HG03442 (cell line): Measurements from ENCODE around the gene HSPB9.
"Not testable (repeated sequence)": the region's sequence is repeated elsewhere in the genome, so short reads cannot be mapped to it uniquely, and the experiment has no call there.

ENCODE experiments used
- ATAC-seq: cut with Tn5 transposase; IDR thresholded peaks from one replicate; pipeline ENCODE4 v1.9.1; 2021; ENCODE audit warnings: mild to moderate bottlenecking, moderate library complexity; ENCODE audit not compliant: unreplicated experiment

Gene HSPB9

DNA sequence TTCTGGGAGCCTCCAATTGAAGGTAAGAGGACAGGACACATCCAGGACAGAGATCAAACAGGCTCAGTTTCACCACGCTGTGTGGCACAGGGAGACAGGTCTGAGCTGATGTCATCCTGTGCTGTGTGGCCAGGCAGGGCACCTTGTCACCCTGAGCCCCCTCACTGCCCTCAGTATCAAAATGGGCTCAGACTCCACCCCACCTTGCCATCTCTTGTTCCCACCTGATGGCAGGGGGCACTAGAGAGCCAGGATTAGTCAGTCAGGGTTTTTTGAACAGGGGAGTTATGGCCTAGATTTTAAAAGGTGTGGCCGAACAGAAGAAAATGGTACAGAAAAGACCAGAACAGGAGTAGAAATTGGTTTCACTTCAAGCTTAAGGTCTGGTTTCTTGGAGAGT, 4.1 kb upstream of the HSPB9 start:
- ATAC-seq: no peak

GRCh38 chr17:42119301-42119700, 3.3 kb upstream of the HSPB9 start:
- no peak for ATAC-seq

DNA sequence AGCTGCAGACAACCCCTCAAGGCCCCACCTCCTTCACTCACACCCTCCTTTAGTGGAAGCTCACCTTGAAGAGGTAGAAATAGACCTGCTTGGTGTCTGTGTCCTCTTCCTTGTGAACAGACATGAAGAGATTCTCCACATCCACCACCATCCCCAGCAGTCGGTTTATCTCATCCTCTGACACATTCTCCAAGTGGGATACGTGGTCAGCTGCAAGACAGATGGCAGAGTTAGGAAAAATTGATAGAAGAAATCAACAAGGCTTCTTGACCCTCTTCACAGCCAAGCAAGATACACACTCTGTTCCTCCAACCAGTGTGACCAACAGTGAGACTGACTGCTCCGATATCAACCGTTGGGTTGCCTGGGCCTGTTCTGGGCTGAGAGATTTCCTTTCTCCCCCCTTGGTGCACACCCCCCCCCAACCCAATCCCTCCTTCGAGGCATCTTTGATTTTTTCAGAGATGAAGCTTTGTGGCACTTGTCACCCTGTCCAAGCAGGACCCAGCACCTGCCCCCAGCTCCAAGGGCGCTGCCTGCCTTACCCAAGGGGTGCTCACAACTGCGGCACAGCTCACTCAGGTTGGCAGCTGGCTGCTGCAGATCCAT, 2.3 kb upstream of the HSPB9 start:
- no peak for ATAC-seq

- no peak for ATAC-seq
Observed at GRCh38 chr17:42120770-42121769, 1.5 kb upstream of the HSPB9 start, which contains the start of gene KAT2A. Gene KAT2A (minus strand): TSS chr17:42121367. CDS start chr17:42121304, 63 bp downstream.

GRCh38 chr17:42124256-42124655, 1.7 kb downstream of the HSPB9 start:
- ATAC-seq: no peak

GRCh38 chr17:42125565-42125964, 3.0 kb downstream of the HSPB9 start:
- no peak for ATAC-seq

DNA sequence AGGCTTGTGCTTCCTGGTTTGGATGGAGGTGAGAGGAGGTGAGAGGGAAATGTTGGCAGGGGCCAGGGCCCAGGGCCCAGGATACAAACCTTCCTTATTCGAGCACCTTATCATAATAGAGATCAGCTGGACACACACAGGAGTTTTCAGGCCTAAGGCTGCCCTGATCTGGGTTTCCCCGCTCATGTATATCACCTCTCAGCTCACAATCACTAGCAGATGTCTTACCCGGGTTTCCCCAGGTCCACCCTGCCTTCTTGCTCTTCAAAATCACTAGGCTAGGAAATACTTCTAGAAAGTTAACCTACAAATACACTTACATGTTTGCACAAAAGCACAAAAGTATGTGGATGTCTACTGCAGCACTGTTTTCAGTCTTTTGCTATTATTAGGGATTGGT, 4.2 kb downstream of the HSPB9 start:
- no peak for ATAC-seq

DNA sequence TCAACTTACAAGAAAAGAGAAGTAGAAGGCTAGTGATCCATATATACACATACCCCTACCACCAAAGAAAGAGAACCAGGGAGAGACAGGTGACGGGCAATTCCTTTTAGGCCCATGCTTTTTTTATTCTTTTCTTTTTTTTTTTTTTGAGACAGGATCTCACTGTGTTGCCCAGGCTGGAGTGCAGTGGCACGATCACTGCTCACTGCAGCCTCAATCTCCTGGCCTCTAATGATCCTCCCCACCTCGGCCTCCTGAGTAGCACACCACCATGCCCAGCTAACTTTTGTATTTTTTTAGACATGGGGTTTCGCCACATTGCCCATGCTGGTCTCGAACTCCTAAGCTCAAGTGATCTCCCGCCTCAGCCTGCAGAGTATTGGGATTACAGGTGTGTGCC, 4.8 kb downstream of the HSPB9 start:
- ATAC-seq: no peak

DNA sequence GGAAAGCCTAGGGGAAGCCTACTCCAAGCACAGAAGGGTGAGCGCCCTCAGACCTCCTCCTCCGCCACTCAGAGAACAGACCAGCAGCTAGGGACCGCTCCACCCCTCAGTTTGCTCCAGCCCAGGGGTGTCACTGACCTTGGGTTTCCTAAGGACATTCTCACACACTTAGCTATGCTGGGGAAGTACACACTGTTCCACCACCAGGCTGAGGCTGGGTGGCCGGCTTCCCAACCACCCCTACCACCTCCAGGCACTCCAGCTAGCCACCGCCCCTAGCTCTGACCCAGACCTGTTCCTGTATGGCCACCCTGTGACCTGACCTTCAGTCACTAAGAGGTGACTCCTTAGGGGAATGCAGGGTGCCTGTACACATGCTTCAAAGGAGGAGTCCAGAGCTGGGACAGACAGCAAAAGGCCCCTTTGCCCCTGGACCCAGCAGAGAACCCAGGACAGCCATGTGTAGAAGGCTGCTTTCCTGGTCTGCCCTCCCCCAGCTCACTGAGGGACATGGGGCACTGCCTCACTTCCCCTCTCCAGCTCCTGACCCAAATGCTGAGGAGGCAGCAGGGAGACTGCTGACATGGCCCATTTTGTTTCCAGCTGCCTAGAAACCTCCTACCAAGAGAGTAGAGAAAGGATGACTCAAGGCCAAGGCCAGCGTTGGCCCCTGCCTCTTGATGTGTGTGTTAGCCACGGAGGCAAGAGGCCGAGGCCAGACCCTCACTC, 6.7 kb downstream of the HSPB9 start:
- ATAC-seq: no peak

DNA sequence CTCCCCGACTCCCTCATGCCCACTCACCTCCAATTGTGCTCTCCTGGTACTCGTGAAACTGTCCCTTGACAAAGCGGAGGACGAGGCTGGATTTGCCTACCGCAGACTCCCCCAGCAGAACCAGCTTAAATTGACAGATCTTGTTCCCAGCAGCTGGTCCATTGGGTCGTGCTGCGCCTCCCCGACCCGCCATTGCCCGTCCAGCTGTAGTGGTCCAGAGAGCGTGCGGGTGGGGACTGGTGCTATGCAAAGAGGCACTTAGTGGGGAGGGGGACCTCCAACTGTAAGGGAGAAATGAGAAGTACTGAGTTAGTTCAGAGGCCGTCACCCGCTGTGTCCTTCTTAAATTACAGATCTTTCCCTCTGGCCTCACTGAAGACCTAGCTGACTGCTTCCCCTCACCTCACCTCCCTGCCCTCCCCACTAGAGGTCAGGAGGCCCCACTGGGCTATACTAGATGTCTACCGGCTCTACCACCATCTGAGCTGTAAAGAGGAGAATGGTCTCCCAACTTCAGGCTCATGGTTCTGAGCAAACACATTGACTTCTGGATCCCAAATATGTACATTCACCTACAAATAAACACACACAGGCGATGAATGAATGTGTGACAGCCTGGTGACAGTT, 7.8 kb downstream of the HSPB9 start:
- ATAC-seq: no peak

DNA sequence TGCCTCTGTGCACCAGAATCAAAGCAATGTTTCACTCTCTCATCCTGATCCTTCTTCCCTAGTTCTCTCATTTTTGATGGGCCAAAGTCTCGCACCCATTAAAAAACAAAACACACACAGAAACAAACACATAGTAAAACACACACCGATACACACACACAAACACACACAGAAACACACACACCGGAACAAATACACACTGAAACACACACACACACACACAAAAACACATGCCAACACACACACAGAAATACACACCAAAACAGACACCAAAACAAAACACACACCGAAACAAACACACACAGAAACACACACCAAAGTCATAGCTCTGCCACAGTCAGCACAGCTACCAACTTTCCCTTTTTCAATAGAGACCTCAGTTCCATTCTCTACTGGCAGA, 8.6 kb downstream of the HSPB9 start:
- no peak for ATAC-seq

DNA sequence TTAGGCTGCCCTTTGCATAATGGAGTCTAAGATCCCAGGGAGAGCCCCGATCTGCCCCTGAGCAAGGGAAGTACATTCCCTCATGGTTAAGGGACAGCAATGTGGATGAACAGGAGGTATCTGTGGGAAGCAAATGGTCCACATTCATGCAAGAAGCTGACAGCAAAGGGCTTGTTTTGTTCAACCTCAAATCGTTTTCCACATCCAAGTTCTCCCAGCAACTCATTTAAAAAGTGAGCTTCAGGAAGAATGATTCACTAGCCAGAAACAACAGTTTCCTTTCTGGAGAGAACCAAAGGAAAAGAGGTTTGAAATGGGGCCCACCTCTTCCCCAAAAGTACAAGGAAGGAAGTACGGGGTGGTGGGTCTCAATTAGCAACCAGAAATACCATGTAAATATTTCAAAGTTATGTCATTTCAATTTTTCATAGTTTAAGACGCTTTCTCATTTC, 9.4 kb downstream of the HSPB9 start:
- ATAC-seq: no peak

DNA sequence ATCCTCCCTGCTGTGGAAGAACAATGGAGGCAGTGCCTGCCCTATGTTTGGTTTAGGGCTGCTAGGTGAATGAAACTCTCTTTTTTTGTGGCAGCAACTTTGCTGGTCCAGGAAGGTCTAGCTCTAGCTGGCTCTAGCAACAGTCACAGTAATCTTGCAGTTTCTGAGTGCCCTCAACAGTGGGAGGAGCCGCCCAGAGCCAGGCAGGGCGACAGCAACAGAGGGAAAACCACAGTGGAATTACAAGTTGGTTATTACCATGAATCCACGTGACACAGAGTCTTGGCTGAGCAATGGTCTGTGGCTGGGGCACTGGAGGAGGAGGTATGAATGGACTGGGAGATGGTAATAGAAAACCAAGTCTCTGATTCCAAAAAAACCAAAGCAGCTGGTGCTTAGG, 10.3 kb downstream of the HSPB9 start:
- ATAC-seq: no peak

- ATAC-seq: no peak
Observed at GRCh38 chr17:42133461-42134041, 10.9 kb downstream of the HSPB9 start.

GRCh38 chr17:42135151-42135550, 12.5 kb downstream of the HSPB9 start:
- ATAC-seq: no peak

- ATAC-seq: no peak
Observed at GRCh38 chr17:42135664-42136653, 13.4 kb downstream of the HSPB9 start.

DNA sequence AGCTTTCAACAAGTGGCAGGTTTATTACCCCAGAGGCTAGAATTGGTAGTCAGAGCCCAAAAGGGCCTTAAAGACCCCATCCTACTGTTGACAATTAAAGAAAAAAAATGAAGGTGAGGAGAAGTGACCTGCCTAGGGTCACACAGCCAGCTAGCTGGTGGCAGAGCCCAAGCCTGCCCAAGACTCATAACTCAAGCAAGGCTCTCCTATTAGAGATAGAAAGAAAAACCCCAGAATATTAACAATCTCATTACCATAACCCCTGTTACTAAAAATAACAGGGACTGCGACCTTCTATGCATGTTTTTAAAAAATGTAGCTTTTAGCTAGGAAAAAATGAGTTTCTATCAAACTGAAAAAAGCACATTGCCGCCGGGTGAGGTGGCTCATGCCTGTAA, 14.0 kb downstream of the HSPB9 start:
- ATAC-seq: no peak

DNA sequence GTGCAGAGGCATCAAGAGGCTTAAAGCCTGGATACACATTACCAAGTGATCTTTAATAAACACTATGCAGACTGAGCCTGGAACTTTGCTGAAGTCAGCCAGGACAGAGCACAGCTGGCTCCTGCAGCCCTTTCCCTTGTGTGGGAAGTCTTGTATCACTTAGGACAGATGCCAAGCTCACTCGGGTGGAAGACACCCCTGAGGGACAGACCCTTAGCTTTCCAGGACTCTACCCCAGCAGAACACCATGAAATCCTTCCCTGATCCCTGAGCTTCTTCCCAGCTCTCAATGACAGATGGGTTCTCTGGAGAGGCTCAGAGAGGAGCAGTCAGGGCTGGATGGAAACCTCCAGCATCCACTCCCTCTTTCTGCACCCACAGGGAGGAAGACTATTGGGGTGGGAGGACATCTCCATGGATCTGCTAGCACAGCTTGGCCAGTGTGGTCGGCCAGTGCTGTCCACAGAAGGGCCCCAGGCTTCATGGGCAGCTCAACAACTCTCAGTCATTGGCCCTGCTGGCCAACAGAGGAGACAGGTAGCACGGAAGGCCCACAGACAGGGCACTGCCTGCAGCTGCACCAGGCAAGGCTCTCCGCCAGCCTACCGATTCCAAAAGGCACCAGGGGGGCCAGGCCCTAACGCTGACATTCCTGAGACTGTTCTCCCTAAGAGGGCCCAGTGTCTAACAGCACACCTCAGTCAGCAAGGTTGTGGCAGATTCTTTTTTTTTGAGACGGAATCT, 16.3 kb downstream of the HSPB9 start:
- no peak for ATAC-seq

DNA sequence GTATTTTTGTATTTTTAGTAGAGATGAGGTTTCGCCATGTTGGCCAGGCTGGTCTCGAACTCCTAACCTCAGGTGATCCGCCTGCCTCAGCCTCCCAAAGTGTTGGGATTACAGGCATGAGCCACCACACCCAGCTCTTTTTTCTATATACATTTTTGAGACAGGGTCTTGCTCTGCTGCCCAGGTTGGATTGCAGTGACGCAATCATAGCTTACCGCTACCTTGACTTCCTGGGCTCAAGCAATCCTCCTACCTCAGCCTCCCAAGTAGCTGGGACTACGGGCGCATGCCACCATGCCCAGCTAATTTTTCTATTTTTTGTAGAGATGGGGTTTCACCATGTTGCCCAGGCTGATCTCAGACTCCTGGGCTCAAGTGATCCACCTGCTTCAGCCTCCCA, 18.1 kb downstream of the HSPB9 start:
- not testable (repeated sequence) for ATAC-seq
